ENCODE data around the gene UPK3A. TPM values are rescaled to one million over a fixed set of nuclear protein-coding genes. Genes with fewer than 3 reads are reported as not detected.
A peak's percentile ranks its signal among the peaks of the same experiment; 100 is the strongest.

UPK3A gene
- not detected for polyA plus RNA-seq (2013, experiment 1 of 4)
- polyA plus RNA-seq (2013, experiment 2 of 4): 0.59 TPM
- not detected for polyA plus RNA-seq (2013, experiment 3 of 4)
- polyA plus RNA-seq (2013, experiment 4 of 4): not detected

DNA sequence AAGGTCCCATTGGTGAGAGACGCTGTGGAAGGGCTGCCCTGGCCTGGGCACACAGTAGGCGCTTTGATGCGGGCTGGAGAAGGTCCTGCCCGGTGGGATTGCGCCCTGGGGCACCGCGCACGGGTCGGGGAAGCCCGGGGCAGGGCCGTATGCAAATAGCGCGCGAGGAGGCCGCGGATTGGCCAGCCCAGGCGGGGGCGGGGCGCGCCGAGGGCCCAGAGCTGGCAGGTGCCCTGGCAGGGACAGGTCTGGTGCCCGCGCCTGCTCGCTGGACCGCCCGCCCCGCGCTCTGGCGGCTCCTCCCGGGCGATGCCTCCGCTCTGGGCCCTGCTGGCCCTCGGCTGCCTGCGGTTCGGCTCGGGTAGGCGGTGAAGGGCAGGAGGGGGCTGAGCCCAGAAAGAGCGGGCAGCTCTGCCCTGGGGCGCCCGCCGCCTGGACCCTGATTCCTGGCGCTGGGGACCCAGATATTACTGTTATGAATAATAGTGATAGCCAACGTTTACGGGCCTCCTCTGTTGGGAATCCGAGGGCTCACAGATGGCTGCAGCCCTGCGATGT is at the start of gene UPK3A:
Gene UPK3A, plus strand, starts transcription at position 245 of the 558 bp plus-strand sequence. Its CDS starts 65 bp downstream, at position 310.
- H3K4me1 ChIP-seq (ENCODE audit: control insufficient read depth, insufficient read depth, low read length): peaks cover 9% of the 10 kb centered on the region
- no peak within 1 kb of the TSS for H3K27ac ChIP-seq (ENCODE audit: insufficient read depth, low read depth, low read length, poor library complexity, severe bottlenecking)
- 12 to 14% methylated on average over 46 of the region's 46 CpGs for WGBS, 2 experiments
- H3K9me3 ChIP-seq (ENCODE audit: control insufficient read depth, low read length): no peaks in the 10 kb centered on the region
- H3K36me3 ChIP-seq (ENCODE audit: control insufficient read depth, insufficient read depth, low read length): no peaks in the 10 kb centered on the region
- H3K27me3 ChIP-seq (ENCODE audit: control insufficient read depth, insufficient read depth, low read length, poor library complexity, severe bottlenecking): peaks cover 50% of the 10 kb centered on the region
- peak within 1 kb of the TSS; percentile 34 for H3K4me3 ChIP-seq (ENCODE audit: insufficient read depth, low read depth, low read length)

- peaks cover 8% of the 10 kb centered on the region for H3K27me3 ChIP-seq (ENCODE audit: control insufficient read depth, insufficient read depth, low read length, poor library complexity, severe bottlenecking)
- peaks cover 17% of the 10 kb centered on the region for H3K4me1 ChIP-seq (ENCODE audit: control insufficient read depth, insufficient read depth, low read length)
- H3K9me3 ChIP-seq (ENCODE audit: control insufficient read depth, low read length): no peaks in the 10 kb centered on the region
- no peak overlapping the region for H3K27ac ChIP-seq (ENCODE audit: insufficient read depth, low read depth, low read length, poor library complexity, severe bottlenecking)
- 93 to 96% methylated on average over 23 of the region's 23 CpGs for WGBS, 2 experiments
- no peaks in the 10 kb centered on the region for H3K36me3 ChIP-seq (ENCODE audit: control insufficient read depth, insufficient read depth, low read length)
- H3K4me3 ChIP-seq (ENCODE audit: insufficient read depth, low read depth, low read length): no peak overlapping the region
Observed at GRCh38 chr22:45235101-45235777, 49.5 kb upstream of the UPK3A start.

- H3K36me3 ChIP-seq (ENCODE audit: control insufficient read depth, insufficient read depth, low read length): no peaks in the 10 kb centered on the region
- no peaks in the 10 kb centered on the region for H3K9me3 ChIP-seq (ENCODE audit: control insufficient read depth, low read length)
- peaks cover 11% of the 10 kb centered on the region for H3K27me3 ChIP-seq (ENCODE audit: control insufficient read depth, insufficient read depth, low read length, poor library complexity, severe bottlenecking)
- WGBS, 2 experiments: 94% methylated on average over 20 of the region's 20 CpGs
- H3K4me1 ChIP-seq (ENCODE audit: control insufficient read depth, insufficient read depth, low read length): peaks cover 17% of the 10 kb centered on the region
- H3K27ac ChIP-seq (ENCODE audit: insufficient read depth, low read depth, low read length, poor library complexity, severe bottlenecking): no peak overlapping the region
- H3K4me3 ChIP-seq (ENCODE audit: insufficient read depth, low read depth, low read length): no peak overlapping the region
Observed at GRCh38 chr22:45235851-45236342, 48.9 kb upstream of the UPK3A start.

- Histone ChIP-seq H3K27me3 (ENCODE audit: control insufficient read depth, insufficient read depth, low read length, poor library complexity, severe bottlenecking) (peaks cover 22% of the 10 kb centered on the region), H3K27ac (ENCODE audit: insufficient read depth, low read depth, low read length, poor library complexity, severe bottlenecking) (no peak overlapping the region), H3K4me3 (ENCODE audit: insufficient read depth, low read depth, low read length) (no peak overlapping the region), H3K4me1 (ENCODE audit: control insufficient read depth, insufficient read depth, low read length) (peaks cover 17% of the 10 kb centered on the region), H3K9me3 (ENCODE audit: control insufficient read depth, low read length) (no peaks in the 10 kb centered on the region), H3K36me3 (ENCODE audit: control insufficient read depth, insufficient read depth, low read length) (no peaks in the 10 kb centered on the region)
- 90 to 91% methylated on average over 15 of the region's 15 CpGs for WGBS, 2 experiments
Observed at GRCh38 chr22:45237065-45237990, 47.4 kb upstream of the UPK3A start.

DNA sequence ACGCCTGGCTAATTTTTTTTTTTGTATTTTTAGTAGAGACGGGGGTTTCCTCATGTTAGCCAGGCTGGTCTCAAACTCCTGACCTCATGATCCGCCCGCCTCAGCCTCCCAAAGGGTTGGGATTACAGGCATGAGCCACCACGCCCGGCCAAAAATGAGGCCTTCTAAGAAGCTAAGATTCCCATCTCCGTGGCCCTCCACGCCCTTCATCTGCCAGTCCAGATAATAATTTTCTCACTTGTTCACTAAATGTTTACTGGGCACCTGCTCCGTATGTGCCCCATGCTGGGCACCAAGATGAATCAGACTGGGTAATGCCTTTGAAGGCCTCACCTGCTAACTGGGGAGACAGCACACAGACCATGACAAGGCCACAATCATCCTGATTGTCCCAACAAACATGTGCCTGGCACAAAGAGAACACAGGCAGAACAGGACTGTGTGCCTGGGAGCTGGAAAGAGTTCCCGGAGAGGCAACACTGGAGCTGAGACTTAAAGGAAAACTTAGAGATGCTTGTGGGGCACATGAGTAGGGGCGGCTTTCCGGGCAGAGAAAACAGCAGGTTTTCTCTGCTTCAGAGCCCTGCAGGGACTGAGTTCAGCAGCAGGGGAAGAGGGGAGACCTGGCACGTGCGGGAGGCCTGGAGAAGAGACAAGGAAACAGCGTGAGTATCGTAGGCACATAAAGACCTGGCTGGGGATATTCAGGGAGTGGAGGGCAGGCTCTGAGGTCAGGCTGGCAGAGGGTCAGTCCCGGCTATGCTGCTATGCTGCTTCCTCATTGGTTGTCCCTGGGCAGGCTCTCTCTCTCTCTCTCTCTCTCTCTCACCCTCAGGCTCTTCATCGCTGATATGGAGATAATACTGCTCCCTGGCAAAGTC is 46.4 kb upstream of the UPK3A start:
- Histone ChIP-seq H3K4me1 (ENCODE audit: control insufficient read depth, insufficient read depth, low read length) (peaks cover 17% of the 10 kb centered on the region), H3K36me3 (ENCODE audit: control insufficient read depth, insufficient read depth, low read length) (no peaks in the 10 kb centered on the region), H3K27me3 (ENCODE audit: control insufficient read depth, insufficient read depth, low read length, poor library complexity, severe bottlenecking) (peaks cover 22% of the 10 kb centered on the region), H3K4me3 (ENCODE audit: insufficient read depth, low read depth, low read length) (no peak overlapping the region), H3K9me3 (ENCODE audit: control insufficient read depth, low read length) (no peaks in the 10 kb centered on the region), H3K27ac (ENCODE audit: insufficient read depth, low read depth, low read length, poor library complexity, severe bottlenecking) (no peak overlapping the region)
- WGBS, 2 experiments: 89% methylated on average over 18 of the region's 18 CpGs

DNA sequence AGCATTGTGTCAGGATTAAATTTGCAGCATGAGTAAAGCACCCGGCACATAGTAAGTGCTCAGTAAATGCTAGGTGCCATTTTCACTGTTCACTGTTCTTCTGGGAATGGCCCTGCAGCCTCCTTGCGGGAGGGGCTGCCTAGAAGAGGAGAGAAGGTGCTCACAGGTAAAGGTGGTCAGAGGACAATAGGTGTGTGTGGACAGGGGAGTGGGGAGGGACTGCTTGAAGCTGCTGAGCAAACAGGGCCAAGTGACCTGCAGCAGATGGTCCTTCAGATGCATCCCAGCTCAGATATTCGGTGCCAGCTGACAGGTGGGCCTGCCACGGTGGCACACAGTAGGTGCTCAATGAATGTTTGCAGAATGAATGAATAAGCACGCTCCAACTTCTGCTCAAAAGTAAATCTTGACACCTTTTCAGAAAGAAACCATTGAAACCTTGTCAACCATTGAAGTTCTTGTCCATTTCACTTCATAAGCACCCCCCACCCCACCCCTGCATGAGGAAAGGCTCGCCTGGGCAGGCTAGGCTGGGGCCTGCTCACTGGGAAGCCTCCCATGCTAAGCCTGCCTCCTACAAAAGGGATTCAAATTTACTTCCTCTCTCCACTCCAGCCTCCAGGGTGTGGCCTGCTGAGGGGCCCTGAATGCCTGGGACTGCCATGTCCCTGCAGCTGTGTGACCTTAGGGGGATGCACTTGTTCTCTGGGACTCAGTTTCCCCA is 45.6 kb upstream of the UPK3A start:
- WGBS, 2 experiments: 64 to 69% methylated on average over 6 of the region's 6 CpGs
- Histone ChIP-seq H3K9me3 (ENCODE audit: control insufficient read depth, low read length) (no peaks in the 10 kb centered on the region), H3K27me3 (ENCODE audit: control insufficient read depth, insufficient read depth, low read length, poor library complexity, severe bottlenecking) (peaks cover 22% of the 10 kb centered on the region), H3K4me3 (ENCODE audit: insufficient read depth, low read depth, low read length) (peak overlapping the region; percentile 52), H3K4me1 (ENCODE audit: control insufficient read depth, insufficient read depth, low read length) (peaks cover 17% of the 10 kb centered on the region), H3K27ac (ENCODE audit: insufficient read depth, low read depth, low read length, poor library complexity, severe bottlenecking) (no peak overlapping the region), H3K36me3 (ENCODE audit: control insufficient read depth, insufficient read depth, low read length) (no peaks in the 10 kb centered on the region)

- H3K9me3 ChIP-seq (ENCODE audit: control insufficient read depth, low read length): no peaks in the 10 kb centered on the region
- H3K36me3 ChIP-seq (ENCODE audit: control insufficient read depth, insufficient read depth, low read length): no peaks in the 10 kb centered on the region
- H3K4me3 ChIP-seq (ENCODE audit: insufficient read depth, low read depth, low read length): peak overlapping the region; percentile 52
- WGBS, 2 experiments: 23 to 28% methylated on average over 8 of the region's 8 CpGs
- H3K27ac ChIP-seq (ENCODE audit: insufficient read depth, low read depth, low read length, poor library complexity, severe bottlenecking): no peak overlapping the region
- peaks cover 17% of the 10 kb centered on the region for H3K4me1 ChIP-seq (ENCODE audit: control insufficient read depth, insufficient read depth, low read length)
- peaks cover 22% of the 10 kb centered on the region for H3K27me3 ChIP-seq (ENCODE audit: control insufficient read depth, insufficient read depth, low read length, poor library complexity, severe bottlenecking)
Observed at GRCh38 chr22:45239681-45240051, 45.1 kb upstream of the UPK3A start.

DNA sequence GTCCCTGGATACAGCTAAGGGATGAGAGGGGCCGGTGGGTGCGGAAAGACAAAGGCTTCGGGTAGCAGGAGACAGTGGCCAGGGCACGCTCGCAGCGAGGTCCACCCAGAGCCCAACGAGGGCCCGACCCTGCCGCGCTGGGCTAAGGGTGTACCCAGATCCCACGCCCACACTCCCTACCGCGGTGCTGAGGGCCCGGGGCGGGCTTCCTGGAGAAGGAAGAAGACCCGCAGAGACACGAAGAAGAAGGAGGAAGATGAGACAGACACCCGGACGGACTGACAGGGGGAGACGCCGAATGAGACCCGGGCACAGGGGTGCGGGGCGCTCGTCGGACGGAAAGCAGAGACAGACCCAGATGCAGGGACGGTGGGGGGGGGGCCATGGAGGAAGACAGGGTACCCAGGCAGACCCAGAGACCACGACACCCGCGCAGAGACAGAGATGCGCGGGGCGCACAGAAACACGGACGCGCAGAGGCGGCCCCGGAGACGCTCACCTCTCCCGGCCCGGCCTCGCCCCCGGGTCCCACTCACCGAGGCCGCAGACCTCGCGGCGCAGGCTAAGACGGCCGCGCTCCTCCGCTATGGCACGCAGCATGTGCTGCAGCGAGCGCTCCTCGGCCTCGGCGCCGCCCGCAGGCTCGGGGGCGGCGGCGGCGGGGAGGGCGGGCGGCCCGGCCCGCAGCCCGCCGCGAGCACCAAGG is 44.5 kb upstream of the UPK3A start:
- Histone ChIP-seq H3K36me3 (ENCODE audit: control insufficient read depth, insufficient read depth, low read length) (no peaks in the 10 kb centered on the region), H3K27me3 (ENCODE audit: control insufficient read depth, insufficient read depth, low read length, poor library complexity, severe bottlenecking) (peaks cover 22% of the 10 kb centered on the region), H3K4me1 (ENCODE audit: control insufficient read depth, insufficient read depth, low read length) (peaks cover 17% of the 10 kb centered on the region), H3K9me3 (ENCODE audit: control insufficient read depth, low read length) (no peaks in the 10 kb centered on the region), H3K4me3 (ENCODE audit: insufficient read depth, low read depth, low read length) (peak overlapping the region; percentile 52), H3K27ac (ENCODE audit: insufficient read depth, low read depth, low read length, poor library complexity, severe bottlenecking) (no peak overlapping the region)
- 1% methylated on average over 65 to 73 of the region's 73 CpGs for WGBS, 2 experiments
